NCI-H2107 (cell line): ENCODE data around the gene FBLN1.

ENCODE experiments used
- DNase-seq: peaks from one replicate; lab custom pipeline; 2025; lab: John Stamatoyannopoulos, UW

The FBLN1 gene

GRCh38 chr22:45640941-45641621 lies 138.4 kb downstream of the FBLN1 start:
- no peak for DNase-seq

GRCh38 chr22:45642986-45643385 lies 140.3 kb downstream of the FBLN1 start:
- no peak for DNase-seq

- no peak for DNase-seq
Measured at GRCh38 chr22:45644714-45645113, 142.0 kb downstream of the FBLN1 start.

- no peak for DNase-seq
Measured at GRCh38 chr22:45645150-45645525, 142.5 kb downstream of the FBLN1 start.

GRCh38 chr22:45645526-45646414 lies 143.1 kb downstream of the FBLN1 start:
- no peak for DNase-seq

GRCh38 chr22:45647532-45648225 lies 145.0 kb downstream of the FBLN1 start:
- no peak for DNase-seq

GRCh38 chr22:45648301-45649117 lies 145.8 kb downstream of the FBLN1 start:
- DNase-seq: no peak

- no peak for DNase-seq
Measured at GRCh38 chr22:45649809-45650208, 147.1 kb downstream of the FBLN1 start.

GRCh38 chr22:45650721-45651120 lies 148.0 kb downstream of the FBLN1 start:
- no peak for DNase-seq
